MM.1S (cell line): Measurements from ENCODE around the gene KCNQ2.

Source experiments
- EZH2 ChIP-seq: fragments of 300-600 bp; sonication (generic); optimal IDR thresholded peaks from 2 replicates; pipeline ENCODE3; 2017; ENCODE audit warnings: low read depth, mild to moderate bottlenecking, antibody characterized with exemption, low read length, mixed read lengths
- EZH2phosphoT487 ChIP-seq: fragments of 300-600 bp; sonication (generic); IDR thresholded peaks from 2 replicates; pipeline ENCODE4 v1.6.1; 2018; ENCODE audit warnings: antibody characterized with exemption, low read length
- TF ChIP-seq, protein P1 (sequence below): fragments of 300-600 bp; sonication (generic); IDR thresholded peaks from 2 replicates; pipeline ENCODE4 v1.5.1; 2016; ENCODE audit warnings: antibody characterized with exemption, low read length, mixed read lengths

DNA sequence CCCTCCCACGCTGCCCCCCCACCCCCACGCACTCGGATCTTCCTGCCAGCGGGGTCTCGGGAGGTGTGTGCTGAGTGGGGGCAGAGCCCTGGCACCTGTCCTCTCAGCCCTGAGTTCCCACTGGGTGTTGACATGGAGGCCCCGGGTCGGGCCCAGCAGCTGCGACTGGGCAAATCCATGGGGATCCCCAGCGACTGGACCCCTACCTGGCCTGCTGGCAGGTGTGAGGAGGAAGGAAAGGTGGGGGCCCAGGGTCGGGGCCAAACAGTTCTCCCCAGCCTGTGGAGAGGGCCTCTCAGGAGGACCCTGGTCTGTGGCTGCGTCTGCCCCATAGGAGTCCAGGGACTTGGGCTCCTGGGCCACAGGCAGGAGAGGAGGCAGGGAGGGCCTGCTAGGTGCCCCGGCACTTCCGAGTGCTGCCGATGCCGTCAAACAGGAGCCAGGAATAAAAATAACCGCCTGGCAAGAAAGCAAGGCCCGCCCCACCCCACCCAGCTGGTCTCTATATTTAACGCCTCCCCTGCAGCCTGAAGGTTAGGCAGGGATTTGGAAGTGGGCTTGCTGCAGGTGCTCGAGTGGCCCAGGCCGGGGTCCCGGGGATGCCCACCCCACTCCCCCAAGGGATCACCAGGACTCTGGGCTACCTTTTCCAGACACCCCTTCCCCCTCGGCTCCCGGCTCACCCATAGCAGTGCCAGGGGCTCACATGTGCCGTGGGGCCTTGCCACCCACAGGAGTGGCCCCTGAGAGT, 27.9 kb upstream of the KCNQ2 start:
- TF ChIP-seq, protein P1, sequence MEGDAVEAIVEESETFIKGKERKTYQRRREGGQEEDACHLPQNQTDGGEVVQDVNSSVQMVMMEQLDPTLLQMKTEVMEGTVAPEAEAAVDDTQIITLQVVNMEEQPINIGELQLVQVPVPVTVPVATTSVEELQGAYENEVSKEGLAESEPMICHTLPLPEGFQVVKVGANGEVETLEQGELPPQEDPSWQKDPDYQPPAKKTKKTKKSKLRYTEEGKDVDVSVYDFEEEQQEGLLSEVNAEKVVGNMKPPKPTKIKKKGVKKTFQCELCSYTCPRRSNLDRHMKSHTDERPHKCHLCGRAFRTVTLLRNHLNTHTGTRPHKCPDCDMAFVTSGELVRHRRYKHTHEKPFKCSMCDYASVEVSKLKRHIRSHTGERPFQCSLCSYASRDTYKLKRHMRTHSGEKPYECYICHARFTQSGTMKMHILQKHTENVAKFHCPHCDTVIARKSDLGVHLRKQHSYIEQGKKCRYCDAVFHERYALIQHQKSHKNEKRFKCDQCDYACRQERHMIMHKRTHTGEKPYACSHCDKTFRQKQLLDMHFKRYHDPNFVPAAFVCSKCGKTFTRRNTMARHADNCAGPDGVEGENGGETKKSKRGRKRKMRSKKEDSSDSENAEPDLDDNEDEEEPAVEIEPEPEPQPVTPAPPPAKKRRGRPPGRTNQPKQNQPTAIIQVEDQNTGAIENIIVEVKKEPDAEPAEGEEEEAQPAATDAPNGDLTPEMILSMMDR = no peak
- no peak for TF ChIP-seq EZH2
- no peak for TF ChIP-seq EZH2phosphoT487
